Measurements from ENCODE around the gene PLEKHG2. TPM values are rescaled to one million over a fixed set of nuclear protein-coding genes. Genes with fewer than 3 reads are reported as not detected.
A peak's percentile ranks its signal among the peaks of the same experiment; 100 is the strongest.

PLEKHG2 gene
- total RNA-seq, 2 donors from 2014 or later: 76.0 to 112 TPM

- TF ChIP-seq, protein P1, sequence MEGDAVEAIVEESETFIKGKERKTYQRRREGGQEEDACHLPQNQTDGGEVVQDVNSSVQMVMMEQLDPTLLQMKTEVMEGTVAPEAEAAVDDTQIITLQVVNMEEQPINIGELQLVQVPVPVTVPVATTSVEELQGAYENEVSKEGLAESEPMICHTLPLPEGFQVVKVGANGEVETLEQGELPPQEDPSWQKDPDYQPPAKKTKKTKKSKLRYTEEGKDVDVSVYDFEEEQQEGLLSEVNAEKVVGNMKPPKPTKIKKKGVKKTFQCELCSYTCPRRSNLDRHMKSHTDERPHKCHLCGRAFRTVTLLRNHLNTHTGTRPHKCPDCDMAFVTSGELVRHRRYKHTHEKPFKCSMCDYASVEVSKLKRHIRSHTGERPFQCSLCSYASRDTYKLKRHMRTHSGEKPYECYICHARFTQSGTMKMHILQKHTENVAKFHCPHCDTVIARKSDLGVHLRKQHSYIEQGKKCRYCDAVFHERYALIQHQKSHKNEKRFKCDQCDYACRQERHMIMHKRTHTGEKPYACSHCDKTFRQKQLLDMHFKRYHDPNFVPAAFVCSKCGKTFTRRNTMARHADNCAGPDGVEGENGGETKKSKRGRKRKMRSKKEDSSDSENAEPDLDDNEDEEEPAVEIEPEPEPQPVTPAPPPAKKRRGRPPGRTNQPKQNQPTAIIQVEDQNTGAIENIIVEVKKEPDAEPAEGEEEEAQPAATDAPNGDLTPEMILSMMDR (IDR thresholded peaks at IDR 0.05): no peak
- H3K4me3 ChIP-seq: no peak overlapping the region
- ATAC-seq (ENCODE audit: insufficient number of reproducible peaks, low FRiP score, low read depth) (no peak), DNase-seq (ENCODE audit: low spot score) (no peak)
- no peak overlapping the region for H3K27ac ChIP-seq
- peaks cover 12 to 27% of the 10 kb centered on the region in 2 donors for H3K4me1 ChIP-seq (ENCODE audit: control insufficient read depth in 1 of 2, low read depth in 2 of 2)
- H3K9me3 ChIP-seq: no peaks in the 10 kb centered on the region
- H3K27me3 ChIP-seq (replicated peaks; ENCODE audit: insufficient read depth): no peaks in the 10 kb centered on the region
- peaks cover 10% of the 10 kb centered on the region for H3K36me3 ChIP-seq
These were observed 43.3 kb upstream of the PLEKHG2 start for GRCh38 chr19:39369200-39369599.

- Histone ChIP-seq H3K36me3 (peaks cover 13% of the 10 kb centered on the region), H3K9me3 (no peaks in the 10 kb centered on the region), H3K27me3 (replicated peaks; ENCODE audit: insufficient read depth) (no peaks in the 10 kb centered on the region), H3K4me1 (ENCODE audit: control insufficient read depth in 1 of 2, low read depth in 2 of 2) (peaks cover 12 to 28% of the 10 kb centered on the region in 2 donors), H3K27ac (peak overlapping the region; percentile 70 to 99), H3K4me3 (no peak overlapping the region)
- ATAC-seq (ENCODE audit: insufficient number of reproducible peaks, low FRiP score, low read depth): no peak
- DNase-seq (ENCODE audit: low spot score): no peak
- TF ChIP-seq, protein P1 (IDR thresholded peaks at IDR 0.05): no peak
These were observed 41.7 kb upstream of the PLEKHG2 start for GRCh38 chr19:39370735-39371134.

DNA sequence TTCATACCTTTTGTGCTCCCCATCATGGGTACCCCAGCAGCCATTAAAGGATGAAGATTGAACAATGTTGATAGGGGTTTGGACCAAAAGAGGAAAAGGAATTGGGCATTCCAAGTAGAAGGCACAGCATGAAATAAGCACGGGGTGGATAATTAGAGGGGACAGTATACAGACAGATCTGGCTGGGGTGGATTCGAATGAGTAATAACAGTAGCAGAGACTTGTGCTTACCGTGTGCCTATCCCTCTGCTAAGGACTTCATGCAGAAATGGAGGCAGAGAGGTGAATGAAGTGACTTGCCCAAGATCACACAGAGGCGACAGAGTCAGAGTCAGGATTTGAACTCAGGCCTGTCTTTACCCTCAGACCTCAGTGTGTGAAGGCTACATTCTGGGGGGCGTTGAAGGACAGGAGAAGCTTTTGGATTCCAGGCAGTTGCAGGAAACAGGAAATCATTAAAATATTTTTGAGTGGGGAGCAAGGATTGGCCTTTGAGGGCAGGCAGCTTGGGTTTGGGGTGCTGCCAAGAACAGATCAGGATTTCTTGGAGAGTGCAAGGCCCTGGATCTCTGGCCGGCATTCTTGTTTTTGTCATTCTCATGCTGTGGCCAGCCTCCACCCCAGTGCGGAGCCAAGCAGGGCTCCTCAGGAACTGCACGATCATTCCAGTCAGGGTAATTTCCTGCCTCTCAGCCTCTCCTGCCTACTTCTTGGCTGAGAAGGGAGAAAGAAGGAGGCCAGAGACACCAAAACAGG is 40.2 kb upstream of the PLEKHG2 start:
- TF ChIP-seq, protein P1 (IDR thresholded peaks at IDR 0.05): no peak
- Histone ChIP-seq H3K27ac (peak overlapping the region; percentile 98 to 99), H3K9me3 (no peaks in the 10 kb centered on the region), H3K27me3 (replicated peaks; ENCODE audit: insufficient read depth) (no peaks in the 10 kb centered on the region), H3K4me3 (peak overlapping the region; percentile 30), H3K4me1 (ENCODE audit: control insufficient read depth in 1 of 2, low read depth in 2 of 2) (peaks cover 12 to 28% of the 10 kb centered on the region in 2 donors), H3K36me3 (peaks cover 28% of the 10 kb centered on the region)
- DNase-seq (ENCODE audit: low spot score) (peak; percentile 60), ATAC-seq (ENCODE audit: insufficient number of reproducible peaks, low FRiP score, low read depth) (peak; percentile 83)

- peak overlapping the region; percentile 98 to 99 for H3K27ac ChIP-seq
- ATAC-seq (ENCODE audit: insufficient number of reproducible peaks, low FRiP score, low read depth) (no peak), DNase-seq (ENCODE audit: low spot score) (no peak)
- peaks cover 35% of the 10 kb centered on the region for H3K36me3 ChIP-seq
- H3K27me3 ChIP-seq (replicated peaks; ENCODE audit: insufficient read depth): no peaks in the 10 kb centered on the region
- TF ChIP-seq, protein P1 (IDR thresholded peaks at IDR 0.05): no peak
- peaks cover 12 to 28% of the 10 kb centered on the region in 2 donors for H3K4me1 ChIP-seq (ENCODE audit: control insufficient read depth in 1 of 2, low read depth in 2 of 2)
- H3K9me3 ChIP-seq: no peaks in the 10 kb centered on the region
- H3K4me3 ChIP-seq: peak overlapping the region; percentile 30
These were observed 39.5 kb upstream of the PLEKHG2 start for GRCh38 chr19:39372941-39373340.

DNA sequence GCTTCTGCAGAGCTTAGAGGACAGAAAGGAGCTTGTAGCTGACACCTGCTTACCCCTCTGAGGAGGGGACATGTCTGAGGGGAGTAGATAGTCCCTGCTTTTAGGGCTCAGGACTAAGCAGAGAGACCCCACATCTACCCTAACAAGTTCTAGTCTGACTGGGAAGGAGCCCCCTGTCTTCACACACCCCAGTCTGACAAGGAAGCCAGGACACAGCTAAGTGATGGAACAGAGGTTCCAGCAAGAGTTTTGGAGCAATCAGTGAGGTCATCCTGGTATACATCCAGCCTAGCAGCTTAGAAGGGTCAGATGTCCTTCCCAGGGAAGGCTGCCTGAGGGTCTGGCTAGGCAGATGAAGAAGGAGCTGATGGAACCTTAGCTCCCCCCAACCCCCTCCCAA is 36.5 kb upstream of the PLEKHG2 start:
- H3K4me1 ChIP-seq (ENCODE audit: control insufficient read depth in 1 of 2, low read depth in 2 of 2): peaks cover 12 to 28% of the 10 kb centered on the region in 2 donors
- H3K9me3 ChIP-seq: no peaks in the 10 kb centered on the region
- H3K27me3 ChIP-seq (replicated peaks; ENCODE audit: insufficient read depth): no peaks in the 10 kb centered on the region
- TF ChIP-seq, protein P1 (IDR thresholded peaks at IDR 0.05): no peak
- DNase-seq (ENCODE audit: low spot score): no peak
- H3K36me3 ChIP-seq: peaks cover 53% of the 10 kb centered on the region
- no peak overlapping the region for H3K4me3 ChIP-seq
- H3K27ac ChIP-seq: no peak overlapping the region
- ATAC-seq (ENCODE audit: insufficient number of reproducible peaks, low FRiP score, low read depth): no peak

Data from thoracic aorta (tissue), 2 donors.